Endodermal cell (in vitro differentiated cells): ENCODE measurements around the gene FRY. TPM values are rescaled to one million over a fixed set of nuclear protein-coding genes. Genes with fewer than 3 reads are reported as not detected.

ENCODE experiments used
- DNase-seq: peaks from one replicate; pipeline ENCODE4 v3.0.0-alpha.2; 2017
- H3K27ac ChIP-seq: 2 replicates; pipeline ENCODE4 v1.5.1; 2013; ENCODE audit warnings: mild to moderate bottlenecking, low read depth, low read length, moderate library complexity
- H3K27me3 ChIP-seq: 2 replicates; pipeline ENCODE4 v1.6.1; 2013; ENCODE audit warnings: mild to moderate bottlenecking, low read length, moderate library complexity; ENCODE audit not compliant: insufficient read depth, control insufficient read depth, poor library complexity, severe bottlenecking
- H3K36me3 ChIP-seq: 2 replicates; pipeline ENCODE4 v1.7.0; 2013; ENCODE audit warnings: mild to moderate bottlenecking, low read length, moderate library complexity; ENCODE audit not compliant: control insufficient read depth, insufficient read depth
- H3K4me1 ChIP-seq: one replicate; pipeline ENCODE4 v1.7.0; 2013; ENCODE audit warnings: low read length; ENCODE audit not compliant: control insufficient read depth, insufficient read depth
- H3K4me3 ChIP-seq: 2 replicates; pipeline ENCODE4 v1.5.1; 2013; ENCODE audit warnings: mild to moderate bottlenecking, low read length, moderate library complexity
- H3K9ac ChIP-seq: 2 replicates; pipeline ENCODE4 v1.6.1; 2013; ENCODE audit warnings: mild to moderate bottlenecking, low read length, moderate library complexity; ENCODE audit not compliant: poor library complexity, severe bottlenecking; ENCODE audit errors: extremely low read depth
- H3K9me3 ChIP-seq: 2 replicates; pipeline ENCODE4 v1.6.1; 2013; ENCODE audit warnings: mild to moderate bottlenecking, low read length, moderate library complexity; ENCODE audit not compliant: control insufficient read depth
- H3K27ac Mint-ChIP-seq: 2 replicates; pipeline ENCODE4 v1.8.0; 2020; ENCODE audit warnings: mixed read lengths
- H3K27me3 Mint-ChIP-seq: 2 replicates; pipeline ENCODE4 v1.8.0; 2021; ENCODE audit warnings: mild to moderate bottlenecking, mixed read lengths; ENCODE audit not compliant: insufficient read depth
- H3K36me3 Mint-ChIP-seq: 2 replicates; pipeline ENCODE4 v1.8.0; 2020; ENCODE audit warnings: low read depth, mixed read lengths
- H3K4me1 Mint-ChIP-seq: 2 replicates; pipeline ENCODE4 v1.8.0; 2020; ENCODE audit warnings: mixed read lengths
- H3K4me3 Mint-ChIP-seq: 2 replicates; pipeline ENCODE4 v1.8.0; 2020; ENCODE audit warnings: mild to moderate bottlenecking, moderate library complexity, mixed read lengths
- H3K9me3 Mint-ChIP-seq: 2 replicates; pipeline ENCODE4 v1.8.0; 2020; ENCODE audit warnings: mild to moderate bottlenecking, mixed read lengths
- WGBS, 2 experiments: methylation state at CpG; one replicate each; pipeline versions ENCODE4 v1.1.5 to v1.1.7; 2013; ENCODE audit warnings: missing lambda C conversion rate in 2 of 2, mixed read lengths in 1 of 2; ENCODE audit not compliant: insufficient coverage in 1 of 2, insufficient read length in 1 of 2; 5-methylcytosine and 5-hydroxymethylcytosine counted together
- total RNA-seq, 2 donors: library from RNA; stranded (reverse); fragmentation: NEBNext Ultra II Directional in 1 of 2; extraction: Animal tissue kit (Norgen Biotek cat#: 25700) in 1 of 2; gene quantifications; 2 replicates in 1 of 2; 3 replicates in 1 of 2; pipeline ENCODE4 v1.2.1, GENCODE V29; 2021
- TF ChIP-seq, protein P1 (sequence below): fragments of 200-600 bp; sonication (generic); conservative IDR thresholded peaks from 2 replicates; pipeline ENCODE4 v1.5.0; 2021; ENCODE audit warnings: antibody characterized with exemption, mild to moderate bottlenecking

The FRY gene
- total RNA-seq, 2 donors from 2014 or later = 20.1 to 30.8 TPM

DNA sequence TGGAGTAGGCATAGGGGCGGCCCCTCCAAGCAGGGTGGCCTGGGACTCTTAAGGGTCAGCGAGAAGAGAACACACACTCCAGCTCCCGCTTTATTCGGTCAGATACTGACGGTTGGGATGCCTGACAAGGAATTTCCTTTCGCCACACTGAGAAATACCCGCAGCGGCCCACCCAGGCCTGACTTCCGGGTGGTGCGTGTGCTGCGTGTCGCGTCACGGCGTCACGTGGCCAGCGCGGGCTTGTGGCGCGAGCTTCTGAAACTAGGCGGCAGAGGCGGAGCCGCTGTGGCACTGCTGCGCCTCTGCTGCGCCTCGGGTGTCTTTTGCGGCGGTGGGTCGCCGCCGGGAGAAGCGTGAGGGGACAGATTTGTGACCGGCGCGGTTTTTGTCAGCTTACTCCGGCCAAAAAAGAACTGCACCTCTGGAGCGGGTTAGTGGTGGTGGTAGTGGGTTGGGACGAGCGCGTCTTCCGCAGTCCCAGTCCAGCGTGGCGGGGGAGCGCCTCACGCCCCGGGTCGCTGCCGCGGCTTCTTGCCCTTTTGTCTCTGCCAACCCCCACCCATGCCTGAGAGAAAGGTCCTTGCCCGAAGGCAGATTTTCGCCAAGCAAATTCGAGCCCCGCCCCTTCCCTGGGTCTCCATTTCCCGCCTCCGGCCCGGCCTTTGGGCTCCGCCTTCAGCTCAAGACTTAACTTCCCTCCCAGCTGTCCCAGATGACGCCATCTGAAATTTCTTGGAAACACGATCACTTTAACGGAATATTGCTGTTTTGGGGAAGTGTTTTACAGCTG lies 283.9 kb downstream of the FRY start, which contains the start of the genes BRCA2 and ZAR1L:
Gene BRCA2 (plus strand): TSS at position 271 of the 790 bp plus-strand sequence. CDS start 953 bp downstream, outside the sequence.
Gene ZAR1L (minus strand): TSS at position 126 of the 790 bp plus-strand sequence. CDS start 3,438 bp downstream, outside the sequence.
- Mint-ChIP-seq H3K27ac (peak within 1 kb of the TSS; percentile 99), H3K27me3 (no peaks in the 10 kb centered on the region), H3K4me1 (no peaks in the 10 kb centered on the region), H3K9me3 (no peaks in the 10 kb centered on the region), H3K36me3 (peaks cover 6% of the 10 kb centered on the region), H3K4me3 (peak within 1 kb of the TSS; percentile 93)
- H3K27me3 ChIP-seq = no peaks in the 10 kb centered on the region
- H3K9ac ChIP-seq = peak within 1 kb of the TSS; percentile 80
- no peaks in the 10 kb centered on the region for H3K9me3 ChIP-seq
- 1 to 5% methylated on average over 26 to 60 of the region's 60 CpGs for WGBS, 2 experiments
- peaks cover 13% of the 10 kb centered on the region for H3K36me3 ChIP-seq
- no peaks in the 10 kb centered on the region for H3K4me1 ChIP-seq
- DNase-seq = peak; percentile 94
- peak within 1 kb of the TSS; percentile 94 for H3K27ac ChIP-seq
- TF ChIP-seq, protein P1, sequence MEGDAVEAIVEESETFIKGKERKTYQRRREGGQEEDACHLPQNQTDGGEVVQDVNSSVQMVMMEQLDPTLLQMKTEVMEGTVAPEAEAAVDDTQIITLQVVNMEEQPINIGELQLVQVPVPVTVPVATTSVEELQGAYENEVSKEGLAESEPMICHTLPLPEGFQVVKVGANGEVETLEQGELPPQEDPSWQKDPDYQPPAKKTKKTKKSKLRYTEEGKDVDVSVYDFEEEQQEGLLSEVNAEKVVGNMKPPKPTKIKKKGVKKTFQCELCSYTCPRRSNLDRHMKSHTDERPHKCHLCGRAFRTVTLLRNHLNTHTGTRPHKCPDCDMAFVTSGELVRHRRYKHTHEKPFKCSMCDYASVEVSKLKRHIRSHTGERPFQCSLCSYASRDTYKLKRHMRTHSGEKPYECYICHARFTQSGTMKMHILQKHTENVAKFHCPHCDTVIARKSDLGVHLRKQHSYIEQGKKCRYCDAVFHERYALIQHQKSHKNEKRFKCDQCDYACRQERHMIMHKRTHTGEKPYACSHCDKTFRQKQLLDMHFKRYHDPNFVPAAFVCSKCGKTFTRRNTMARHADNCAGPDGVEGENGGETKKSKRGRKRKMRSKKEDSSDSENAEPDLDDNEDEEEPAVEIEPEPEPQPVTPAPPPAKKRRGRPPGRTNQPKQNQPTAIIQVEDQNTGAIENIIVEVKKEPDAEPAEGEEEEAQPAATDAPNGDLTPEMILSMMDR = no peak
- H3K4me3 ChIP-seq = peak within 1 kb of the TSS; percentile 85

DNA sequence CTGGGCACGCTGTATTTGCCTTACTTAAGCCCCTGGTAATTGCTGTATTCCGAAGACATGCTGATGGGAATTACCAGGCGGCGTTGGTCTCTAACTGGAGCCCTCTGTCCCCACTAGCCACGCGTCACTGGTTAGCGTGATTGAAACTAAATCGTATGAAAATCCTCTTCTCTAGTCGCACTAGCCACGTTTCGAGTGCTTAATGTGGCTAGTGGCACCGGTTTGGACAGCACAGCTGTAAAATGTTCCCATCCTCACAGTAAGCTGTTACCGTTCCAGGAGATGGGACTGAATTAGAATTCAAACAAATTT lies 284.4 kb downstream of the FRY start:
- peaks cover 9% of the 10 kb centered on the region for H3K36me3 Mint-ChIP-seq
- peak overlapping the region; percentile 99 for H3K27ac Mint-ChIP-seq
- peak overlapping the region; percentile 93 for H3K4me3 Mint-ChIP-seq
- no peaks in the 10 kb centered on the region for H3K9me3 Mint-ChIP-seq
- H3K4me3 ChIP-seq = peak overlapping the region; percentile 85
- TF ChIP-seq, protein P1 = no peak
- peaks cover 18% of the 10 kb centered on the region for H3K36me3 ChIP-seq
- H3K9me3 ChIP-seq = no peaks in the 10 kb centered on the region
- DNase-seq = no peak
- H3K27me3 Mint-ChIP-seq = no peaks in the 10 kb centered on the region
- peak overlapping the region; percentile 80 for H3K9ac ChIP-seq
- H3K4me1 Mint-ChIP-seq = no peaks in the 10 kb centered on the region
- H3K4me1 ChIP-seq = no peaks in the 10 kb centered on the region
- peak overlapping the region; percentile 94 for H3K27ac ChIP-seq
- WGBS, 2 experiments = 8 to 15% methylated on average over 13 of the region's 13 CpGs
- H3K27me3 ChIP-seq = no peaks in the 10 kb centered on the region

DNA sequence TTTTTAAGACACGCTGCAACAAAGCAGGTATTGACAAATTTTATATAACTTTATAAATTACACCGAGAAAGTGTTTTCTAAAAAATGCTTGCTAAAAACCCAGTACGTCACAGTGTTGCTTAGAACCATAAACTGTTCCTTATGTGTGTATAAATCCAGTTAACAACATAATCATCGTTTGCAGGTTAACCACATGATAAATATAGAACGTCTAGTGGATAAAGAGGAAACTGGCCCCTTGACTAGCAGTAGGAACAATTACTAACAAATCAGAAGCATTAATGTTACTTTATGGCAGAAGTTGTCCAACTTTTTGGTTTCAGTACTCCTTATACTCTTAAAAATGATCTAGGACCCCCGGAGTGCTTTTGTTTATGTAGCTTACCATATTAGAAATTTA lies 284.9 kb downstream of the FRY start:
- 99 to 100% methylated on average over 4 to 6 of the region's 6 CpGs for WGBS, 2 experiments
- Histone ChIP-seq H3K36me3 (peaks cover 23% of the 10 kb centered on the region), H3K4me1 (no peaks in the 10 kb centered on the region), H3K9ac (peak overlapping the region; percentile 80), H3K27ac (no peak overlapping the region), H3K4me3 (peak overlapping the region; percentile 85), H3K27me3 (no peaks in the 10 kb centered on the region), H3K9me3 (no peaks in the 10 kb centered on the region)
- Mint-ChIP-seq H3K27ac (peak overlapping the region; percentile 99), H3K36me3 (peaks cover 13% of the 10 kb centered on the region), H3K27me3 (no peaks in the 10 kb centered on the region), H3K9me3 (no peaks in the 10 kb centered on the region), H3K4me3 (peak overlapping the region; percentile 93), H3K4me1 (no peaks in the 10 kb centered on the region)
- TF ChIP-seq, protein P1 = no peak
- no peak for DNase-seq
